ENCODE measurements around the gene SMAD2.
"Not testable (repeated sequence)": the region's sequence is repeated elsewhere in the genome, so short reads cannot be mapped to it uniquely, and the experiment has no call there.

The SMAD2 gene

GRCh38 chr18:47829831-47830230 lies 100.6 kb downstream of the SMAD2 start:
- no peaks in the 10 kb centered on the region for H3K4me1 ChIP-seq
- no peak overlapping the region for H2AFZ ChIP-seq
- TF ChIP-seq, protein P1, sequence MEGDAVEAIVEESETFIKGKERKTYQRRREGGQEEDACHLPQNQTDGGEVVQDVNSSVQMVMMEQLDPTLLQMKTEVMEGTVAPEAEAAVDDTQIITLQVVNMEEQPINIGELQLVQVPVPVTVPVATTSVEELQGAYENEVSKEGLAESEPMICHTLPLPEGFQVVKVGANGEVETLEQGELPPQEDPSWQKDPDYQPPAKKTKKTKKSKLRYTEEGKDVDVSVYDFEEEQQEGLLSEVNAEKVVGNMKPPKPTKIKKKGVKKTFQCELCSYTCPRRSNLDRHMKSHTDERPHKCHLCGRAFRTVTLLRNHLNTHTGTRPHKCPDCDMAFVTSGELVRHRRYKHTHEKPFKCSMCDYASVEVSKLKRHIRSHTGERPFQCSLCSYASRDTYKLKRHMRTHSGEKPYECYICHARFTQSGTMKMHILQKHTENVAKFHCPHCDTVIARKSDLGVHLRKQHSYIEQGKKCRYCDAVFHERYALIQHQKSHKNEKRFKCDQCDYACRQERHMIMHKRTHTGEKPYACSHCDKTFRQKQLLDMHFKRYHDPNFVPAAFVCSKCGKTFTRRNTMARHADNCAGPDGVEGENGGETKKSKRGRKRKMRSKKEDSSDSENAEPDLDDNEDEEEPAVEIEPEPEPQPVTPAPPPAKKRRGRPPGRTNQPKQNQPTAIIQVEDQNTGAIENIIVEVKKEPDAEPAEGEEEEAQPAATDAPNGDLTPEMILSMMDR (IDR thresholded peaks at IDR 0.05): no peak
- no peaks in the 10 kb centered on the region for H3K36me3 ChIP-seq (ENCODE audit: control insufficient read depth, insufficient read depth, low read length)
- H3K9me3 ChIP-seq (ENCODE audit: control insufficient read depth, low read length): no peaks in the 10 kb centered on the region
- H3K79me2 ChIP-seq: no peaks in the 10 kb centered on the region
- H3K9ac ChIP-seq: no peak overlapping the region
- no peak overlapping the region for H3K4me2 ChIP-seq (ENCODE audit: low read length)
- H3K4me3 ChIP-seq (ENCODE audit: low read depth, low read length): no peak overlapping the region
- H3K27ac ChIP-seq: no peak overlapping the region
- no peaks in the 10 kb centered on the region for H3K27me3 ChIP-seq (ENCODE audit: control insufficient read depth, insufficient read depth, low read length)

- H3K9me3 ChIP-seq (ENCODE audit: control insufficient read depth, low read length); H3K36me3 ChIP-seq (ENCODE audit: control insufficient read depth, insufficient read depth, low read length); H3K79me2 ChIP-seq; H3K9ac ChIP-seq; H2AFZ ChIP-seq; H3K4me1 ChIP-seq; H3K4me2 ChIP-seq (ENCODE audit: low read length); H3K27me3 ChIP-seq (ENCODE audit: control insufficient read depth, insufficient read depth, low read length); H3K4me3 ChIP-seq (ENCODE audit: low read depth, low read length); H3K27ac ChIP-seq: not testable (repeated sequence)
These were observed 102.4 kb downstream of the SMAD2 start for GRCh38 chr18:47828031-47828430.

DNA sequence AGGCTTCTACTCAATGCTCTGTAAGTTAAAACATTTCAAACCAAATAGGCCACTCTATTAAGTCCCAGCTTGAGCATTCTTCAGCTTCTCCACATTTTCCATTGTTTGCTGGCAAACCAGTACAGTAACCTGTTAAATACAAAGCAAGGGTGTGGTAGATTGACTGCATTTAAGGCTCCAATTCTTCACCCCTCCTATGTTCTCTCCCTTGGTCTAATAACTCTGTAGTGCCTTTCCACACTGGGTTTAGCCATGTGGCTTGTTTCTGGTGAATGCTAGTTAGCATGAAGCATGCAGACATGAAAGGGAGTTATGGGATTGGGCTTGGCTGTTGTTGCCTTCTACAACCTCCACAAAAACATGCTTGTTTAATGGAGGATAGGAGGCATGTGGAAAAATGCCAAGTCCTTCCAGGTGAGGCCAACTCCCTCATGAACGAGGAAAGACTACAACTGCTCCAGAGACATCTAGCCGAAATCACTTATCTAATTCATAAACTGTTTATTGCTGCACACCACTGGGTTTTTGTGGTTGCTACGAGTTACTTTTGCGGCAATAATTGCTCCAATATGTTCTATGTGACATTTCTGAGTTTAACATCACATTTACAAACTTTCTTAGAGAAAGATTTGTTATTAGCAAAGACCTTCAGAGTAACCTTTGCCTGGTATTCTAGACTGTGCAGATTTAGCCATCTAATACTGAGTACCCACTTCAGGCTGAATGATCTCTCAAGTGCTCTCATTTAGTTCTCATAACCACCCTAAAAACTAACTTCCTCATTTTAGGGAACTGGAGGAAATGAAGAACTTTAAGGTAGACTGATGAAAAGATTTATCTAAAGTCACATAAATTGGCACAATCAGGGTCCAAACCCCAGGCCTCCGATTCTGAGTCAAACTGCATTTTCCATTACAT lies 104.0 kb downstream of the SMAD2 start:
- Histone ChIP-seq H3K9ac (no peak overlapping the region), H2AFZ (no peak overlapping the region)
- TF ChIP-seq, protein P1 (IDR thresholded peaks at IDR 0.05): no peak

GRCh38 chr18:47821314-47821713 lies 109.1 kb downstream of the SMAD2 start:
- Histone ChIP-seq H2AFZ (no peak overlapping the region), H3K4me3 (ENCODE audit: low read depth, low read length) (no peak overlapping the region), H3K9ac (no peak overlapping the region), H3K27ac (no peak overlapping the region), H3K4me1 (no peaks in the 10 kb centered on the region), H3K79me2 (no peaks in the 10 kb centered on the region), H3K4me2 (ENCODE audit: low read length) (no peak overlapping the region), H3K27me3 (ENCODE audit: control insufficient read depth, insufficient read depth, low read length) (no peaks in the 10 kb centered on the region), H3K36me3 (ENCODE audit: control insufficient read depth, insufficient read depth, low read length) (no peaks in the 10 kb centered on the region), H3K9me3 (ENCODE audit: control insufficient read depth, low read length) (no peaks in the 10 kb centered on the region)
- TF ChIP-seq, protein P1 (IDR thresholded peaks at IDR 0.05): no peak

More for the DNA sequence above, 104.0 kb downstream of the SMAD2 start:
- no peaks in the 10 kb centered on the region for H3K79me2 ChIP-seq
- no peak overlapping the region for H3K4me2 ChIP-seq (ENCODE audit: low read length)
- H3K36me3 ChIP-seq (ENCODE audit: control insufficient read depth, insufficient read depth, low read length): no peaks in the 10 kb centered on the region
- no peak overlapping the region for H3K4me3 ChIP-seq (ENCODE audit: low read depth, low read length)
- no peaks in the 10 kb centered on the region for H3K4me1 ChIP-seq
- H3K27ac ChIP-seq: no peak overlapping the region
- no peaks in the 10 kb centered on the region for H3K27me3 ChIP-seq (ENCODE audit: control insufficient read depth, insufficient read depth, low read length)
- H3K9me3 ChIP-seq (ENCODE audit: control insufficient read depth, low read length): no peaks in the 10 kb centered on the region

- TF ChIP-seq, protein P1 (IDR thresholded peaks at IDR 0.05): no peak
- Histone ChIP-seq H3K36me3 (ENCODE audit: control insufficient read depth, insufficient read depth, low read length) (no peaks in the 10 kb centered on the region), H3K4me2 (ENCODE audit: low read length) (no peak overlapping the region), H3K9me3 (ENCODE audit: control insufficient read depth, low read length) (no peaks in the 10 kb centered on the region), H3K9ac (no peak overlapping the region), H3K4me1 (peaks cover 5% of the 10 kb centered on the region), H3K4me3 (ENCODE audit: low read depth, low read length) (no peak overlapping the region), H3K27ac (no peak overlapping the region), H2AFZ (no peak overlapping the region), H3K27me3 (ENCODE audit: control insufficient read depth, insufficient read depth, low read length) (no peaks in the 10 kb centered on the region), H3K79me2 (no peaks in the 10 kb centered on the region)
These were observed 112.7 kb downstream of the SMAD2 start for GRCh38 chr18:47817795-47818077.
